Erythroblast (primary cell): ENCODE measurements around the gene HTR6.

ENCODE experiments used
- DNase-seq, 2 experiments: peaks; one replicate each; lab custom pipeline; 2025; lab: John Stamatoyannopoulos, UW
- GATA1 ChIP-seq: IDR thresholded peaks from 2 replicates; pipeline ENCODE4 v1.6.1; 2011; ENCODE audit warnings: low read depth, mild to moderate bottlenecking, control low read depth, low read length, moderate library complexity
- POLR2A ChIP-seq: IDR thresholded peaks from 2 replicates; pipeline ENCODE4 v1.6.1; 2011; ENCODE audit warnings: mild to moderate bottlenecking, low read length

The HTR6 gene

DNA sequence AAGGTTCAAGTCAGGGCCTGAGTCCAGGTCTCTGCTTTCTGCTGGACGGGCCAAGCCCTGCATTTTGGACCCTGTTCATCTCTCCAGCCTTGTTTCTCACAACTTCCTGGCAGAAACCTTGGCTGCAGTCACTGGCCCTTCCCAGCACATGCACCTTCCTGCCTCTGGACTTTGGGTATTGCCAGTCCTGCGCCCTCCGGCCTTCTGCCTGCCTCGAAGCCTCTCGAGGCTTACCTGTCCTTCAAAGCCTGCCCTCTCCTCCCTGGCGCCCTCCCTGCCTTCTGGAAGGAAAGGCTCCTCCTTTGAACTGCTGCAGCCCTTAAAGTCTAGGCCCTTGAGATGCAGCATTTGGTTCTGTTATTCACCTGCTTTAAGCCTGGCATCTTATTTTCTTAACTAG, 52.8 kb downstream of the HTR6 start:
- no peak for DNase-seq
- TF ChIP-seq GATA1 (no peak), POLR2A (no peak)

DNA sequence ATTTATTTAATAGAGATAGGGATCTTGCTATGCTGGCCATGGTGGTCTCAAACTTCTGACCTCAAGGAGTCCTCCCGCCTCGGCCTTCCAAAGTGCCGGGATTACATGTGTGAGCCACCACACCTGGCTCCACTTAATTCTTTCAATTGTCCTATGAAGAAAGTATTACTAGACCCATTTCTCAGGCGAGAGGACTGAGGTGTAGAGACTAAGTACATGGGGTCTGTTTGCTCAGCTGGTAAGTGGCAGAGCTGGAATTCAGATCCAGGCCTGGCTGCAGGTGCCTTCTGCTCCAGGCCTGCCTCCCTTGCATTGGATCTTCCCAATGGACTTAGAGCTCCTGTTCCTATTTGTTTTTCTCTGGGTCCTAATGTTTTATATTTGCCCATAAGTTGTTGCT, 55.5 kb downstream of the HTR6 start:
- no peak for DNase-seq
- TF ChIP-seq GATA1 (no peak), POLR2A (no peak)

DNA sequence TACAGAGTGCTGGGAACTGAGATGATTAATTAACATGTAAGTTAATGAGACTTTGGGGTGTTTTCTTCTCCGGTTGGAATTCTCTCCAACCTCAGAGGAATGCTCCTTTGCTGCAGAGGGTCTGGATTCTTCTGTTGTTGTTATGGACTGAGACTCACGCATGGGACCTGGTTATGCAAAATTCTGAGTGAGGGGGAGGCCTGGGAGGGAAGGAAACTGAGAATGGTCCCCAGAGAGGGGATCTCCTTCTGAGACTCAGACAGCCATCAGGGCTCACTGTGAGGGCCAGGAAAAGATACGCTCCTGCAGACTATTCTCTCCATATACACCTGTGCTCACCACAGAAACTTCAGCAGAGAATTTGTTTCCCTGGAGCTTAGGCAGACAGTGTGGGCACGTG, 56.3 kb downstream of the HTR6 start:
- no peak for TF ChIP-seq POLR2A
- no peak for TF ChIP-seq GATA1
- no peak for DNase-seq

DNA sequence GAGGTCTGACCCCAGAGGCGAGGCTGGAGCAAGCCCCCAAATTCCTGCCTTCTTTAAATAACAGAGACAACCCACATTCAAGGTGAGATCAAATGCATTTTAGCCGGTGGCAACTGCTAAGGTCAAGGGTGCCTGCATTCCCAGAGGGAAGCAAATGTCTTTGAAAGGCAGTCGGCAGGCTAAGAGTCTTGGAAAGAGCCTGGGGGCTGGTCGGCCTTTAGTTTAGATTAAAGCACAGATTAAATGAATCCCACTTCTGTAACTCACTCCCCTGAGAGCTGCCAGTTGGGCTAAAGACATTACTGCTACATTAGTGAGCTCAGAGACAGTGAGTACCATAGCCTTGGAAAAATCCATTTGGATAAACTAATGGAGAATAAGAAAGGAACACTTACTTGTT, 59.2 kb downstream of the HTR6 start:
- TF ChIP-seq POLR2A (no peak), GATA1 (no peak)
- no peak for DNase-seq

DNA sequence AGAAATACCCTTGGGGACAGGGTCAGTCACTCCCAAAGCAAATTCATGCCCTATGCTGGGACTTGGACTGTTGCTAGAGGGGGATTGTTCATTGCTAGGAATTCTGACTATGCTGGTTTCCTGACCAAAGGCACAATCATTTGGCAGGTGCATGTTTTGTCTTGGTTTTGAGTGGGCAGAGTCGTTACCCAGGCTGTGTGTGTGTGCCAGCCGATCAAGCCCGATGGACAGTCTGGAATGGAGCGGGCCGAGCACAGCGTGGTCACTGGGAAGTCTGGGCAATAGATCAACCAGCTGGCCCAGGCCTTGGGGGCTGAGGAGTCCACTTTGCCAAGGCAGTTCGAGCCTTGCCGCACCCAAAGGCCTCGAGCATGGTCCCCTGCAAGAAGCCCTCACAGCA, 60.9 kb downstream of the HTR6 start:
- no peak for DNase-seq
- TF ChIP-seq POLR2A (no peak), GATA1 (no peak)

DNA sequence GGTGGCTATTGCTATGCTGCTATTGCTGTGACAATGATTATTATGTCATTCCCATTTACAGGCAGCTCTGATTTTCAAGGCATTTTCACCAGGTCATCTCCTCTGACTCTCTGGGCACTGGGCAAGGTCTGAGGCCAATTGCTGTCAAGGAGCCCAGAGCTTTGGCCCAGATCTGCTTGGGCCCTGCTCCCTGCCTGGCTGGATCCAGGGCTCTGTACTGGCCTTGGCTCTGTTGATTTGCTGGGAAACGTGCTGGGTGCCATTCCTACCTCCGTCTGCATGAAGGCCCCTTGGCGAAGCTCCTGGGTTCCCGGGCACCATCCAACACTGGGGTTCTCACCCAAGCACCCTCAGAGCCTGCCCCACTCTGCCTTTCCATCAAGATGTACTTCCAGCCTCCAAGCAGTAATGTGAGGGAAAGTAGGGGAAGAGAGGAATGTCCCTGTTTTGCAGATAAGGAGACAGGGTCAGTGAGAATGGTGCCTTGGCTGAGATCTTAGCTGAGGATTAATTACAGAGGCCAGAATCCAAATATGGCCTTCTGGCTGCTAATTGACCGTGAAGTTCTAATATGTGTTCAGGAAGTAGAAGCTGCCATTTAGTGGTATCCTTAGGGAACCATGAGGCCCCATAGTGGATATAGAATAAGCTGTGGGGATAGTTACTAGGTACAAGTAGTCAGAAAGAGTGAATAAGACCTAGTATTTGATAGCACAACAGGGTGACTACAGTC, 63.9 kb downstream of the HTR6 start:
- TF ChIP-seq GATA1 (no peak), POLR2A (no peak)
- DNase-seq, result no peak

DNA sequence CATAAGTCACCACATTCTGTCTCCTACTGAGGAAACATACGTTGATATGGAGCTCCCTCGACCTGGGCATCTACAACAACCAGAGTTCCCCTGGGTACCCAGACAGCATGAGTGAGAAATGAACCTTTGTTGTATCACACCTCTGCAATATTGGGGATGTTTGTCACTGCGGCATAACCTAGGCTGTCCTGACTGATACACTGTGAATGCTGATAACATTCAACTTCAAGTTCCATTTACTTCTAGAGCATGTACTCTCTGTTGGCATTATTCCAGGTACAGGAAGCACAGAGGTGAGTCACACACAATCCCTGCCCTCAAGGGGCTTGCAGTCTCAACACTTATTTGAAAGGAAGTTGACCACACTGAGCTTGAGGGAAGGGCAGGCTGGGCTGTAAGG, 65.6 kb downstream of the HTR6 start:
- TF ChIP-seq POLR2A (no peak), GATA1 (no peak)
- no peak for DNase-seq
